ENCODE results near the gene RAB7B.

RAB7B gene

DNA sequence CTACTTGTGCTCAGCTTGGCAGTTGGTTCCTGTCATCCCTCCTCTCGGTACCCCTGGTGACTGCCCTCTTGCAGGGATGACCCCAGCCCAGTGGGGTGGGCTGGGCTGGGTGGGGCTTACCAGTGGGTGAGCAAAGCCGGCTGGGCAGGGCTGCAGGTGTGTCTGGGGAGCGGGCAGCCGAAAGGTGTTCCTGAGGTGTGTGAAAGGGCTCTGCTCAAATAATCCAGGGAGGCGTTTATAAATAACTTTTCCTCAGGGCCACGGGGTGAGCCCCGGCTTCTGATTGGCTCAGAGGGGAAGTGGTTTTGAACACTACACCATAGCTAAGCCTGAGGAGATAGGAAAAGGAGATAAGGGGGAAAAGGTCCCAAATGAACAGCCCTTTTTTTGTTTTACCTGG, 60.0 kb downstream of the RAB7B start, which contains the start of gene SLC26A9:
Gene SLC26A9 (minus strand): TSS at position 212 of the 400 bp plus-strand sequence. CDS start 7,636 bp downstream, outside the sequence.
- no peak within 1 kb of the TSS for H3K4me3 ChIP-seq (ENCODE audit: low read depth, low read length)
- in situ Hi-C loops (cut with HindIII; ENCODE audit: low sequenced_read_pairs): no loop called here
- TF ChIP-seq, protein P1, sequence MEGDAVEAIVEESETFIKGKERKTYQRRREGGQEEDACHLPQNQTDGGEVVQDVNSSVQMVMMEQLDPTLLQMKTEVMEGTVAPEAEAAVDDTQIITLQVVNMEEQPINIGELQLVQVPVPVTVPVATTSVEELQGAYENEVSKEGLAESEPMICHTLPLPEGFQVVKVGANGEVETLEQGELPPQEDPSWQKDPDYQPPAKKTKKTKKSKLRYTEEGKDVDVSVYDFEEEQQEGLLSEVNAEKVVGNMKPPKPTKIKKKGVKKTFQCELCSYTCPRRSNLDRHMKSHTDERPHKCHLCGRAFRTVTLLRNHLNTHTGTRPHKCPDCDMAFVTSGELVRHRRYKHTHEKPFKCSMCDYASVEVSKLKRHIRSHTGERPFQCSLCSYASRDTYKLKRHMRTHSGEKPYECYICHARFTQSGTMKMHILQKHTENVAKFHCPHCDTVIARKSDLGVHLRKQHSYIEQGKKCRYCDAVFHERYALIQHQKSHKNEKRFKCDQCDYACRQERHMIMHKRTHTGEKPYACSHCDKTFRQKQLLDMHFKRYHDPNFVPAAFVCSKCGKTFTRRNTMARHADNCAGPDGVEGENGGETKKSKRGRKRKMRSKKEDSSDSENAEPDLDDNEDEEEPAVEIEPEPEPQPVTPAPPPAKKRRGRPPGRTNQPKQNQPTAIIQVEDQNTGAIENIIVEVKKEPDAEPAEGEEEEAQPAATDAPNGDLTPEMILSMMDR (IDR thresholded peaks at IDR 0.05; ENCODE audit: low read depth, low read length, missing control alignments): no peak
- DNase-seq (ENCODE audit: low read depth): no peak

DNA sequence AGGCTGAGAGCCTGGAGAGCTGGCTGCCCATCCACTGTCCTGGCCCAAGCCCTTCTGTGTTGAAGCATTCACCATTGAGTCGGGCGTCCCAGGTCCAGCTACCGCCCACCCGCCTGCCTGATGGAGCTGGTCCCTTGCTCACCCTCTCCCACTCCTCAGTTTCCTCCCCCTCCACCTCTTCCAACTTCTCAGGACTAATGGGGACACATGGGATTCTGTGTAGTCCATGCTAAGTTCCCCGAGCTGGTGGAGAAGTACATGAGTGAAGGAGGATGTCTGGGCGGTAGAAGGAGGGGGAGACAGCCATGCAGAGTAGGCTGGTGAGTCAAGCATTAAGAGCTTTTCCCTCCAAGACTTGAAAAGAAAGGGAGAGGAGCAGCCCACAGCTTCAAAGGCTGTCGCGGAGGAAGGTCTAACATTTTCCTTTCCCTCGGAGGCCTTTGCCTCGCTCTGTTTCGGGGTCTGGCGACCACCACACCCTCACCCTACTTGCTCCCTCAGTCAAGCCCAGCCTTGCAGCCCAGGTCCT, 60.5 kb downstream of the RAB7B start:
- no peak overlapping the region for H3K4me3 ChIP-seq (ENCODE audit: low read depth, low read length)
- TF ChIP-seq, protein P1 (IDR thresholded peaks at IDR 0.05; ENCODE audit: low read depth, low read length, missing control alignments): no peak
- no peak for DNase-seq (ENCODE audit: low read depth)
- in situ Hi-C loops (cut with HindIII; ENCODE audit: low sequenced_read_pairs): no loop called here

DNA sequence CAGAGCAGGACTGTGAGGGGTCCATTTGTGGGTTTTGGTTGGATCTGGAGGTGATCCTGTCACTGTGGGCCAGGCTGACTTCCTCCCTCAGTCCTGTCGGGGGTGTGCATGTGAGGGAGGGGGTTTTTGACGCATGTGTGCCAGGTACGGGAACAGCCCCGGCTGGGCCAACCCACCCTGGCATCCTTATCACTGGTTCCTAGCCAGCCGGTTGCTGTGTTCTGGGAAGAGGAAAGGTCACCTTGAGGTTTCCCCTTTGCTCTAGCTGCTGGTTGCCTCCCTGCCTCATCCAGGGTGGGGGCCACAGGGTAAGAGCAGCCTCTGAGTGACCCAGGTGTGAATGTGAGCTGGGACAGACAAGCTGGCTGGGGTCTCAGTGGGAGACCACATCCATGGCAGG, 62.5 kb downstream of the RAB7B start:
- in situ Hi-C loops (cut with HindIII; ENCODE audit: low sequenced_read_pairs): no loop called here
- TF ChIP-seq, protein P1 (IDR thresholded peaks at IDR 0.05; ENCODE audit: low read depth, low read length, missing control alignments): no peak
- DNase-seq (ENCODE audit: low read depth): no peak
- H3K4me3 ChIP-seq (ENCODE audit: low read depth, low read length): no peak overlapping the region

DNA sequence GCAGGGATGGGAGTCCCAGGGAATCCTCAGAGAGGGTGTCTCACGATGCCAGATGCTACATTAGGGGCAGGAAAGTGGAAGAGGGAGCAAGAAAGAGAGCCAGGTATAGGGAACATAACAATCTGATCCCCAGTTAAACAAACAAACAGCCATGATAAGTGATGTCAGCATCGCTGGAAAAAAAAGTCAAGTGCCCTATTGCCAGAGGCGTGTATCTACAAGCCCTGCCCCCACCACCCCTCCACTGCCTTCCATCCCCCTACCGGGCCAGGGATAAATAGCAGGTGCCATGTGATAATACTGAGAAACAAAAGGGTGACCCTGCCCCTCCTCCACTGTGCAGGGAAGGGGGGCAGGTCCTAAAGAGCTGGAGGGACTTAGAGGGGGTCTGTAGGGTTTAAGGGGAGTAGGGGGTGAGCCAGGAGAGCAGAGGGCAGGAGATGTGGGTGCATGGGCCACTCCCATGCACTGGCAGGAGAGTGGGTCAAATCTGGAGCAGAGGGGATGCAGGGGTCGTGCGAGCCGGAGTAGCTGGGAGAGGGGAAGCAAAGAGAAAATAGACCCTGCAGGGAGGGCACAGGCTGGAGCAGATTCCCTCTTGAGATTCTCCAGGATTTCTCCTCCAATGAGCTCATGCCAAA, 63.4 kb downstream of the RAB7B start:
- DNase-seq (ENCODE audit: low read depth): no peak
- H3K4me3 ChIP-seq (ENCODE audit: low read depth, low read length): no peak overlapping the region
- TF ChIP-seq, protein P1 (IDR thresholded peaks at IDR 0.05; ENCODE audit: low read depth, low read length, missing control alignments): no peak
- in situ Hi-C loops (cut with HindIII; ENCODE audit: low sequenced_read_pairs): no loop called here

DNA sequence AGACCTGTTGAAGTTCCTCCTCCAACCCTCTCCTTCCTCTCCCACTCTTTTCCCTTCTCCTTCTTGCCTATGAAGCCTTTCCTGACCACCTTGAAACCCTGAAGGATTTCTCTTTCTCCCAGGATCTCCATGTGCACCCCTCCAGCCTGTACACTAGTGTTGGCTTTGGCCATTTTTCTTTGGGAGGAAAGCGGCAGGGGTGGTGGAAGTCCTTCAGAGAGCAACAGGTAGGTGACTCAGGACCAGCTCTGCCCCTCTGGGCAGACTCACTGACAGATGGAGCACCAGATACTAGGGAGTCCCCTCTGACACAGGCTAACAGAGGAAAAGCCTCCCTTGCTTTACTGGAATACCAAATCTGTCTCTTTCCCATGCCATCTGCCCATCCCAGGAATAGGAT, 64.5 kb downstream of the RAB7B start:
- TF ChIP-seq, protein P1 (IDR thresholded peaks at IDR 0.05; ENCODE audit: low read depth, low read length, missing control alignments): no peak
- in situ Hi-C loops (cut with HindIII; ENCODE audit: low sequenced_read_pairs): no loop called here
- no peak for DNase-seq (ENCODE audit: low read depth)
- no peak overlapping the region for H3K4me3 ChIP-seq (ENCODE audit: low read depth, low read length)

DNA sequence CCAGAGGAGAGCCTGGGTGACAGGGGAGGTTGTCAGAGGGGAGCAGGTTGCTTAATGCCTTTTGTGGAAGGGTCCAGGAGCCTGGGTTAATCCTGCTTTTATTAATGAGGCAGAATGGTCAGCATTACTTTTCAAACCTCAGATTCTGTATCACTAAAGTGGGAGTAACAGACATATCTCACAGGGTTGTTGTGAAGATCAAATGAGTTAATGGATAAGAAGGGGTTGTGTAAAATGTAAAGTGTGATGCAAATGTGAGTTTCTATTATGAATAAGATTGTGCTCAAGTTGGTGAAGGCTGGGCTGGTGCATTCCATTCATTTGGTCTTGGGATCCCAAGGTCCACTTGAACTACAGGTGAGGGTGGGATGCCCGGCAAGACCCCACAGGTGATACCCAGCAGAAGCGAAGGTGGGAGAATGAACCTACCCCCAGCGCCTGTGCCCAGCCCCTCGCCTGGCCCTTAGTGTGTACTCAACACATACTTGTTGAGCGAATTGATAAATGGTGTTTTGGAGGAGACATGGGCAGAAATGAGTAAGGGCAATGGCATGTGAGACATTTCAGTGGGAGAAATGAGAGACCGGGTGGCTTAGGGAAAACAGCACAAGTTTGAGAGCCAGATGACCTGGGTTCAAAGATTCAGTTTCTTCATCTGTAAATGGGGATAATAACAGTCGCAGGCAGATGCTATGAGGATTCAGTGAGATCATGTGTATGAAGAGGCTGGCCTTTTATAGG, 66.2 kb downstream of the RAB7B start:
- H3K4me3 ChIP-seq (ENCODE audit: low read depth, low read length): no peak overlapping the region
- in situ Hi-C loops (cut with HindIII; ENCODE audit: low sequenced_read_pairs): no loop called here
- DNase-seq (ENCODE audit: low read depth): no peak
- TF ChIP-seq, protein P1 (IDR thresholded peaks at IDR 0.05; ENCODE audit: low read depth, low read length, missing control alignments): no peak
